Measurements from ENCODE around the gene EVL.

Gene EVL

DNA sequence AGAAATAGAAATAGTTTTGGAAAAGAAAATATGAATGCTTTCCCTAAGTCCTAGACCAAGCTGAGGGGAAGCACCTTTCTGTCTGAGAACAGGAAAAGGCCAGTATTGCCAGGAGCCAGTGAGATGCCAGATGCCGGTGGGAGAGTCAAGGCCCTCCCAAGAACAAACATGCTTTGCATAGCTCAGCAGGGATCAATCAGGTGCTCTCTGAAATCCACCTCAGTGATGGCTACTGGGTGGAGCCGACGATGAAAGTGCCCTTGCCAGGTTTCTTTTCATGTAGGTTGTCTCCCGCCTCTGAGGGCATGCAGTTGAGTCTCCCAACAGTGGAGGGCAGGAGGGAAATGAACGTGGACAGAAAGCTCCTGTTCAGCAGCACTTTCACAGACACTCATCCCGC, 66.0 kb downstream of the EVL start:
- no peak for DNase-seq (ENCODE audit: low read depth)

- no peak for DNase-seq (ENCODE audit: low read depth)
Measured at GRCh38 chr14:100132161-100132902, 67.1 kb downstream of the EVL start.

- DNase-seq (ENCODE audit: low read depth) = no peak
Measured at GRCh38 chr14:100132903-100133510, 67.8 kb downstream of the EVL start.

DNA sequence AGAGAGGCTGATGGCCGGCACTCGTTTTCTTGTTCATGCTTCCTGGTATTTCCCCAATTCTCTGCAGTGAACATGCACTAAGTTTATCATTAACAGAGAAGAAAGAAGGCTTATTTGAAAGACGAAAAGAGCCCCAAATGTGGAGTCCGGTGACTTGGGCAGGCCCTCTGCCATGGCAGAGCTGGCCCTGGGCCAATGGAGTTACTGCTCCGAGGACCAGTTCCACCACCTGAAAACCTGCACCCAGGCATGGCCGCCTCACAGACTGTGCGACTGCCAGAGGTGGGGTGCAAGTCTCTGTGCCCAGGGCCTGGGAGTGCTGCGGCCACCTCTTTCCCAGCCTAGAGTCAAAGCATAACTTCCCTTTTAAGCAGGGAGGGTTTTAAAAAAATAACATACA, 69.4 kb downstream of the EVL start:
- DNase-seq (ENCODE audit: low read depth) = no peak

DNA sequence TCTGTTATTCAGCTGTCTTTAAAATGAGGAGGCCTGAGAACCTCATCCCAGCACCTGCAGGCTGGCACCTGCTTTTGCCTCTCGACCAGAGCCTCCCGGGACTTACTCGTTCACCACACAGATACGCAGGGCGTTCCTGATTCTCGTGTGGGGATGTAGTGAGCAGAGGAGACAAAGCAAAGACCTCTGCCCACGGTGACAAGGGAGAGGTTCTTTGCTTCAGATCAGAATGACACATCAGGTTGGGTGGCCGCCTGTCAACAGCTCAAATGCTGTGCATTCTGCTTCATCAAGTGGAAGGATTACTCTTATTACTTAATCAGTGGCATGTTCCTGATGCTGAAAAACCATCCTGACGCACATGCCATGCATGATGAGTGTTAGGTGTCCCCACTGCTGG, 69.9 kb downstream of the EVL start:
- no peak for DNase-seq (ENCODE audit: low read depth)

DNA sequence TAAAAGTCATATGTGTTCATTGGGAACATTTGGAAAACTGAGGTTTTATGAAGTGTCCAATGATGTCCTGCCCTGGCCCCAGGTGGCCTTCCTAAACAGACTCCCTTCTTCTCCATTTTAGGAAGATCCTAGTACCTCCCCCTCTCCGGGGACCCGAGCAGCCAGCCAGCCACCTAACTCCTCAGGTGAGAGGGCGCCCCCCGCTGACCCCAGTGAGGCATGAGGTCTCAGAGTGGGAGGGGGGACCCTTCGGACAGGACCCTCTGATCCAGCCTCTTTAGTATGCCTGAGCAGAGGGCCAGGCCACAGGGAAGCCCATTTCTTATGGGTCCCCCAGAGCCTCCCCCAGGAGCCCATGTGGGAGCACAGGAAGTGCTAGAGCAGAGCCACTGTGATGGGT, 70.6 kb downstream of the EVL start:
- no peak for DNase-seq (ENCODE audit: low read depth)

GRCh38 chr14:100137173-100137572, 72.0 kb downstream of the EVL start:
- DNase-seq (ENCODE audit: low read depth) = no peak

- DNase-seq (ENCODE audit: low read depth) = no peak
Measured at GRCh38 chr14:100138082-100138787, 73.0 kb downstream of the EVL start.

DNA sequence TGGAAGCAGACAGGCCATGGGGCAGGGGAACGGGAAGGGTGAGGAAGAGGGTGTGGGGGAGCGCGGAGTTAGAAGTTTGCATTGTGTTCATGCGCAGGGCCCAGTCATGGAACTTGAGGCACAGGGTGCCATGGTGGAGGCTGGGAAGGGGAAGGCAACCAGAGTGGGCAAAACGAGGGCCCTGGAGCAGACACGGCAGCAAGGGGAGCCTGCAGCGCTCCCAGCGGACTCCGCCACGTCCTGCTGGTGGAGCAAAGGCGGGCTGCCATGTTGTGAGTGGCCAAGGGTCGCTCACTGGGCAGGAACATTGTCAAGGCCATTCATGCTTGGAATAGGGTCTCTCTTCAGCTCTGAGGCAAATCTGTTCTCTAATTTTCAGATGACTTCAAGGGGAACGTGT, 73.7 kb downstream of the EVL start:
- no peak for DNase-seq (ENCODE audit: low read depth)

DNA sequence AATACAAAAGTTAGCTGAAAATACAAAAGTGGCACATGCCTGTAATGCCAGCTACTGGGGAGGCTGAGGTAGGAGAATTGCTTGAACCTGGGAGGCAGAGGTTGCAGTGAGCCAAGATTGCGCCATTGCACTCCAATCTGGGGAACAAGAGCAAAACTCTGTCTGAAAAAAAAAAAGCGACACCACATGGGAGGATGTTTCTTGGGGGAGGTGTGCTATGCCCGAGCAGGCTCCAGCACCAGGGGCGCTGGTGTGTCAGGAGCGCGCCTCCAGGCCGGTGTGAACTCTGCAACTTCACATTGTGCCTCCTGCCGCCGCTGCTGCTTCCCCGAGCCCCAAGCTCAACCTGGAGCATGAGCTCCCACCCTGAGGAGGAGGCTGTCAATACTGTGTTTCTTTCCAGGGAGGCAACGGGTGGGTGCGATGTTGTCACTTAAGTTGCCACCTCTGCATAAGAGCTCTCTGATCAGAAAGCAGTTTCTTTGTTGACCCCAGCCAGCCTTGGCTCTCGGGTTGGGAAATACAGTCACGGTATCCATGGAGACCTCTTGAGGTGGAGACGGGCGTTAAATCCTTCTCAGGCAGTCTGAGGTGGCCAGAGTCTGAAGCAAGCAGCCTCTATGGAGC, 75.3 kb downstream of the EVL start:
- DNase-seq (ENCODE audit: low read depth) = no peak

- DNase-seq (ENCODE audit: low read depth) = no peak
Measured at GRCh38 chr14:100141098-100141497, 75.9 kb downstream of the EVL start.

GRCh38 chr14:100142073-100143040, 77.1 kb downstream of the EVL start:
- DNase-seq (ENCODE audit: low read depth) = no peak

DNA sequence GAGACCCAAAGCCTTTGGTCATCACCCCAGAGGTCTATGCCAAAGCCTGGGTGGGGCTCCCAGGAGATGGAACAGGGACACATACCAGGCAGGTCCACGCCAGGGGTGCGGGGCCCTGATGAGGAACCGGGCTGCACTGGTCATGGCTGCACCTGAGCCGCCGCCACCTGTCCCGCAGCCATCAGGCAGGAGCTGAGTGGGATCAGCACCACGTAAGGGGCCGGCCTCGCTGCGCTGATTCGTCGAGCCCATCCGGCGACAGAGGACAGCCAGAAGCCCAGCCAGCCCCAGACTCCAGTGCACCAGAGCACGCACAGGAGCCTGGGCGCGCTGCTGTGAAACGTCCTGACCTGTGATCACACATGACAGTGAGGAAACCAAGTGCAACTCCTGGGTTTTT, 78.3 kb downstream of the EVL start:
- no peak for DNase-seq (ENCODE audit: low read depth)

GRCh38 chr14:100143934-100144333, 78.7 kb downstream of the EVL start:
- no peak for DNase-seq (ENCODE audit: low read depth)

- DNase-seq (ENCODE audit: low read depth) = no peak
Measured at GRCh38 chr14:100144645-100144995, 79.4 kb downstream of the EVL start.

DNA sequence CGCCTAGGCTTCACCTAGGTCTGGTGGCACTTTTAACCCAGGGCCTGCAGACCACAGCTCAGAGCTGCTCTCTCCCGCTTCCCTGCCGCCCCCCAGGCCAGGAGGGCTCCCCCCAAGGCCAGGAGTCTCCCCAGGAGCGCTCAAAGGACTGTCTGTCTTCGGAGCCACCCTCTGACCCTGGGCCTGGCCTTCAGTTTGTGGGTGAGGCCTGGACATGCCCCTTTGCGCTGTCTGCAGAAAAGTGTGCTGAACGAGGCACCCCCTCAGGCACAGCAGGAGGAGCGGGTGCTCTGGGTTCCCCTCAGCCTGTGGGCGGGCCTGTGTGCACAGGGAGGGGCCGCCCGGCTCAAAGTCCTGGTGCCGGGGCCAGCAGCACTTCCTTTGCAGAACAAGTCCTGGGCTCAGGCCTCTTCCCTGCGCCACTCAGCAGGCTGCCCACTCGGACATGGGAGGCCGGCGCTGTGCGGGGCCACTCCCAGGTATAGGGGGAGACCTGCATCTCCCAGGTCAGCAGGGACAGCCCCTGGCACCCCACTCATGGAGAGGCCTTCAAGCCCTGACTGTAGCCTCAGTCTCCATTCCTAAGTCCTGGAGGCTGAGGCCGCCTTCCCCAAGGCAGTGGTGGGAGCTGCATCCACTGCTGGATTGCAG, 79.9 kb downstream of the EVL start:
- no peak for DNase-seq (ENCODE audit: low read depth)

GRCh38 chr14:100145682-100146464, 80.7 kb downstream of the EVL start:
- DNase-seq (ENCODE audit: low read depth) = no peak

- no peak for DNase-seq (ENCODE audit: low read depth)
Measured at GRCh38 chr14:100146531-100147091, 81.4 kb downstream of the EVL start.

DNA sequence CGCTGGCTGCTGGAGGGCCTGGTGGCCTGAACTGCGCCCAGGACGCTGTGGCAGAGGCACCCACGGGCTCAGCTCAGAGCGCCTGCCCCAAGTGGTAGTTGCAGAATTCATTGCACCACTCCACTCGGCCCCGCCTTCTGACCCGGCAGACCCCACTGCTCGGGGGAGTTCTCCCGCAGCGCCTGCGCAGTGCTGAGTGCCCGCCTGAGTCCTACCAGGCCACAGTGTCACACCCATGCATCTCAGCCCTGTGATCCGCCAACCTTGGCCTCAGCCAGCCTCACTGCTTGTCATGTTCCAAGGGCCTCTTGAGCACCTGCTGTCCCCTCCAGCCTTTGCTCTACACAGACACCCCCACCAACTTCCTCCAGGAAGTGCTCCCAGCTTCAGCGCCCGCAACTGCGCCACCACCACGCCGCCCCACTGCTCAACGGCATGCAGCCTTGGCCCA, 82.0 kb downstream of the EVL start:
- no peak for DNase-seq (ENCODE audit: low read depth)

Data from HS-5 (cell line).